Heart left ventricle (tissue), 16 donors: Measurements from ENCODE around the gene HILPDA. TPM values are rescaled to one million over a fixed set of nuclear protein-coding genes. Genes with fewer than 3 reads are reported as not detected.
"Not testable (repeated sequence)": the region's sequence is repeated elsewhere in the genome, so short reads cannot be mapped to it uniquely, and the experiment has no call there.

Experiments
- ATAC-seq, 4 donors: fragments of 200-7000 bp; cut with Tn5 transposase; one replicate each; pipeline ENCODE4 v1.9.1; 2020 to 2022; ENCODE audit warnings: moderate library complexity in 4 of 4, mild to moderate bottlenecking in 3 of 4, moderate number of reproducible peaks in 1 of 4
- DNase-seq, 5 donors: peaks; one replicate each; pipeline ENCODE4 v3.0.0-alpha.2; 2020
- H3K27ac ChIP-seq, 12 donors: fragments of 200-600 bp; sonication (generic) in 4 of 12; one replicate each; pipeline versions ENCODE4 v1.5.0 to v1.8.0; 2016 to 2022; ENCODE audit warnings: mild to moderate bottlenecking in 2 of 12
- H3K27me3 ChIP-seq, 9 donors: fragments of 200-600 bp; sonication (generic) in 2 of 9; one replicate each; pipeline versions ENCODE4 v1.5.1 to v1.8.0; 2016 to 2022; ENCODE audit warnings: mild to moderate bottlenecking in 3 of 9
- H3K36me3 ChIP-seq, 9 donors: fragments of 200-600 bp; sonication (generic) in 2 of 9; one replicate each; pipeline versions ENCODE4 v1.5.0 to v1.8.0; 2018 to 2022; ENCODE audit warnings: mild to moderate bottlenecking in 2 of 9
- H3K4me1 ChIP-seq, 12 donors: fragments of 200-600 bp; sonication (generic) in 4 of 12; one replicate each; pipeline versions ENCODE4 v1.5.0 to v1.8.0; 2016 to 2022; ENCODE audit warnings: mild to moderate bottlenecking in 3 of 12
- H3K4me3 ChIP-seq, 12 donors: fragments of 200-600 bp; sonication (generic) in 4 of 12; one replicate each; pipeline versions ENCODE4 v1.5.0 to v1.8.0; 2017 to 2022; ENCODE audit warnings: mild to moderate bottlenecking in 9 of 12, moderate library complexity in 4 of 12
- H3K9me3 ChIP-seq, 12 donors: fragments of 200-600 bp; sonication (generic) in 4 of 12; one replicate each; pipeline versions ENCODE4 v1.5.0 to v1.8.0; 2016 to 2022; ENCODE audit warnings: mild to moderate bottlenecking in 1 of 12
- CTCF ChIP-seq, 12 donors: fragments of 200-600 bp; sonication (generic) in 4 of 12; IDR thresholded peaks; one replicate each; pipeline versions ENCODE4 v1.5.0 to v1.8.0; 2018 to 2022; ENCODE audit warnings: antibody characterized with exemption in 12 of 12, mild to moderate bottlenecking in 5 of 12
- POLR2A ChIP-seq, 2 donors: fragments of 450-650 bp; IDR thresholded peaks; one replicate each; pipeline ENCODE4 v1.6.1; 2017; ENCODE audit warnings: antibody characterized with exemption in 2 of 2, mild to moderate bottlenecking in 2 of 2, moderate library complexity in 2 of 2
- WGBS, 4 donors: extraction: QIAGEN DNeasy Blood & Tissue Kit in 2 of 4; methylation state at CpG; one replicate each; pipeline versions ENCODE4 v1.1.5 to v1.1.7; 2013 to 2018; 5-methylcytosine and 5-hydroxymethylcytosine counted together
- intact Hi-C, 10 donors: fragments of 100-400 bp; cut with DNase I; formaldehyde crosslinking; loops; one replicate each; pipeline versions ENCODE4 v1.11.1 to v1.14.2; 2022
- polyA plus RNA-seq, 2 donors: library from polyadenylated mRNA; stranded (reverse); fragments of 200-250 nt; gene quantifications; one replicate each; pipeline ENCODE4 v1.2.3, GENCODE V29; 2013
- total RNA-seq, 9 donors: library from RNA; depleted of rRNA in 2 of 9; stranded (reverse); fragments of >200 nt in 2 of 9; fragmentation: NEBNext Ultra II Directional in 3 of 9; extraction: Animal tissue kit (Norgen Biotek cat#: 25700) in 3 of 9; gene quantifications; one replicate each; pipeline versions ENCODE4 v1.1.0 to v1.2.4, GENCODE V29; 2016 to 2023
- donor health status: ischemic (EF 13 %, LVEDD 7.1; RV severe dilation, severe dysfunction).
- donor health status: healthy with polysubstance abuse.
- donor health status: DM: no; HTN: yes; CAD: no.
- donor health status: DM: no; HTN: no; CAD: no.
- donor health status: ischemic (EF 25% LVEDD 6.9; RV normal size, moderate dysfunction).
- donor health status: ischemic (EF 25% LVEDD 5.7; RV mildly dilated, moderate dysfunction).
- donor health status: healthy.
- donor health status: DM: yes; HTN: yes; CAD: no.
- donor health status: ischemic (EF 35%, LVEDD 5.7; RV mildly dilated, moderate dysfunction).
- donor health status: nonischemic (EF 11% LVEDD 7.7; RV severe dilation, severe dysfunction).
- donor health status: DM: yes; HTN: yes; CAD: no.
- donor health status: PGD.
- donor health status: ischemic (EF 29% LVEDD 5.4; RV normal size, mild dysfunction).
- donor health status: nonischemic (EF 23%, LVEDD 6.1; RV moderate dilation, normal function).

Gene HILPDA
- total and polyA plus RNA-seq, 11 donors: 6.1 to 17.7 (median 7.7) TPM

- Histone ChIP-seq H3K4me1 (no peaks in the 10 kb centered on the region), H3K36me3 (peaks cover 2 to 95% (median 70%) of the 10 kb centered on the region in 9 donors), H3K9me3 (no peaks in the 10 kb centered on the region), H3K27ac (no peak overlapping the region), H3K27me3 (no peaks in the 10 kb centered on the region), H3K4me3 (no peak overlapping the region)
- no peak for TF ChIP-seq POLR2A (IDR thresholded peaks at IDR 0.05)
- TF ChIP-seq CTCF (IDR thresholded peaks at IDR 0.05): no peak
- intact Hi-C loops: no loop called here
- no peak for DNase-seq
- 83 to 96% (median 91%) methylated on average over 9 of the region's 9 CpGs for WGBS, 4 donors
- no peak for ATAC-seq
Observed at GRCh38 chr7:128497405-128497804, 41.7 kb downstream of the HILPDA start.

GRCh38 chr7:128505416-128505815, 49.7 kb downstream of the HILPDA start:
- intact Hi-C loops, ATAC-seq: not testable (repeated sequence)
- WGBS, 4 donors: 81 to 94% (median 91%) methylated on average over 2 of the region's 2 CpGs

GRCh38 chr7:128506819-128507218, 51.1 kb downstream of the HILPDA start:
- H3K9me3 ChIP-seq, intact Hi-C loops, H3K4me1 ChIP-seq, H3K27ac ChIP-seq, DNase-seq, H3K4me3 ChIP-seq, ATAC-seq, H3K27me3 ChIP-seq: not testable (repeated sequence)
- WGBS, 4 donors: 93 to 97% (median 95%) methylated on average over 3 of the region's 3 CpGs
- peaks cover 0 to 39% (median 15%) of the 10 kb centered on the region in 9 donors for H3K36me3 ChIP-seq

More at GRCh38 chr7:128505416-128505815, 49.7 kb downstream of the HILPDA start:
- H3K4me1 ChIP-seq, H3K4me3 ChIP-seq, DNase-seq, H3K27me3 ChIP-seq, H3K27ac ChIP-seq, H3K9me3 ChIP-seq: not testable (repeated sequence)
- H3K36me3 ChIP-seq: peaks cover 0 to 53% (median 27%) of the 10 kb centered on the region in 9 donors

GRCh38 chr7:128507321-128507993, 51.8 kb downstream of the HILPDA start:
- ATAC-seq: peak in 1 of 4 donors; percentile 20
- WGBS, 4 donors: 72 to 88% (median 82%) methylated on average over 5 of the region's 5 CpGs
- H3K27me3 ChIP-seq, H3K4me1 ChIP-seq, DNase-seq, H3K9me3 ChIP-seq, H3K4me3 ChIP-seq, H3K27ac ChIP-seq, intact Hi-C loops: not testable (repeated sequence)
- peaks cover 0 to 32% (median 11%) of the 10 kb centered on the region in 9 donors for H3K36me3 ChIP-seq

Other genes starting within 250 kb of the HILPDA start
- 1 to 10 TPM in 3 of 9 donors, under 1 TPM in 3, not detected in 3; 0.13 to 8.4 (median 1.3) TPM for gene LEP, start 214.6 kb upstream of the HILPDA start, total RNA-seq
- under 1 TPM; 0.12 to 0.34 TPM for gene LEP, start 214.6 kb upstream of the HILPDA start, polyA plus RNA-seq
- 10 to 100 TPM; 12.0 to 29.0 (median 25.3) TPM for gene RBM28, start 112.0 kb upstream of the HILPDA start, total RNA-seq
- 10 to 100 TPM; 21.7 to 40.2 TPM for gene RBM28, start 112.0 kb upstream of the HILPDA start, polyA plus RNA-seq
- 1 to 10 TPM in 8 of 9 donors, under 1 TPM in 1; 0.31 to 3.1 (median 1.9) TPM for gene PRRT4, start 94.2 kb upstream of the HILPDA start, total RNA-seq
- 1 to 10 TPM in 1 of 2 donors, under 1 TPM in 1; 0.51 to 2.7 TPM for gene PRRT4, start 94.2 kb upstream of the HILPDA start, polyA plus RNA-seq
- gene IMPDH1, start 45.9 kb upstream of the HILPDA start, total RNA-seq: 10 to 100 TPM; 12.3 to 65.3 (median 25.7) TPM
- gene IMPDH1, start 45.9 kb upstream of the HILPDA start, polyA plus RNA-seq: 10 to 100 TPM; 16.6 to 23.6 TPM
- 10 to 100 TPM; 15.0 to 24.6 (median 21.4) TPM for gene METTL2B, start 20.9 kb downstream of the HILPDA start, total RNA-seq
- gene METTL2B, start 20.9 kb downstream of the HILPDA start, polyA plus RNA-seq: 10 to 100 TPM in 1 of 2 donors, 1 to 10 TPM in 1; 9.1 to 20.0 TPM
- 1 to 10 TPM in 7 of 9 donors, under 1 TPM in 2; 0.31 to 4.0 (median 2.1) TPM for gene GARIN1A, start 216.4 kb downstream of the HILPDA start, total RNA-seq
- gene GARIN1A, start 216.4 kb downstream of the HILPDA start, polyA plus RNA-seq: 1 to 10 TPM in 1 of 2 donors, under 1 TPM in 1; 0.57 to 4.6 TPM